Ishikawa (cell line): ENCODE results near the gene ARSD.

Experiments used
- CREB1 ChIP-seq: IDR thresholded peaks from 2 replicates; pipeline ENCODE4 v1.6.1; 2012; ENCODE audit warnings: low read depth
- MAX ChIP-seq: IDR thresholded peaks from 2 replicates; pipeline ENCODE4 v1.6.1; 2012
- RAD21 ChIP-seq: IDR thresholded peaks from 2 replicates; pipeline ENCODE4 v1.6.1; 2012; ENCODE audit warnings: low read depth
- REST ChIP-seq: IDR thresholded peaks from 2 replicates; pipeline ENCODE4 v1.6.1; 2012; ENCODE audit warnings: low read depth, mild to moderate bottlenecking
- TAF1 ChIP-seq: IDR thresholded peaks from 2 replicates; pipeline ENCODE4 v1.6.1; 2012; ENCODE audit warnings: low read depth, mild to moderate bottlenecking
- YY1 ChIP-seq: IDR thresholded peaks from 2 replicates; pipeline ENCODE4 v1.6.1; 2012; ENCODE audit warnings: low read depth

- TF ChIP-seq TAF1 = no peak
- no peak for TF ChIP-seq YY1
- no peak for TF ChIP-seq REST
- TF ChIP-seq CREB1 = no peak
- no peak for TF ChIP-seq MAX
- no peak for TF ChIP-seq RAD21
Measured at GRCh38 chrX:2872671-2873277, 56.4 kb downstream of the ARSD start.
